ENCODE data around the gene TXNRD2.

The TXNRD2 gene

GRCh38 chr22:19916006-19916405, 25.6 kb downstream of the TXNRD2 start:
- FAIRE-seq (no peak), DNase-seq (ENCODE audit: insufficient read length, low spot score) (no peak)
- TF ChIP-seq SPI1 (IDR thresholded peaks at IDR 0.05; ENCODE audit: low read depth, low read length) (no peak), PAX5 (IDR thresholded peaks at IDR 0.05; ENCODE audit: insufficient read depth, low read length, severe bottlenecking) (no peak), TAF1 (IDR thresholded peaks at IDR 0.05; ENCODE audit: low read depth, low read length) (no peak), POLR2A (IDR thresholded peaks at IDR 0.05; ENCODE audit: low read depth, low read length) (no peak), POLR2AphosphoS5 (IDR thresholded peaks at IDR 0.05; ENCODE audit: low read depth, low read length) (no peak), POU2F2 (IDR thresholded peaks at IDR 0.05; ENCODE audit: low read depth, low read length) (no peak)

- FAIRE-seq (no peak), DNase-seq (ENCODE audit: insufficient read length, low spot score) (no peak)
- TF ChIP-seq SPI1 (IDR thresholded peaks at IDR 0.05; ENCODE audit: low read depth, low read length), result no peak
- no peak for TF ChIP-seq PAX5 (IDR thresholded peaks at IDR 0.05; ENCODE audit: insufficient read depth, low read length, severe bottlenecking)
- no peak for TF ChIP-seq POLR2A (IDR thresholded peaks at IDR 0.05; ENCODE audit: low read depth, low read length)
- no peak for TF ChIP-seq POLR2AphosphoS5 (IDR thresholded peaks at IDR 0.05; ENCODE audit: low read depth, low read length)
- TF ChIP-seq POU2F2 (IDR thresholded peaks at IDR 0.05; ENCODE audit: low read depth, low read length), result no peak
- no peak for TF ChIP-seq TAF1 (IDR thresholded peaks at IDR 0.05; ENCODE audit: low read depth, low read length)
Observed at GRCh38 chr22:19915287-19915954, 26.2 kb downstream of the TXNRD2 start.

GRCh38 chr22:19914201-19914943, 27.2 kb downstream of the TXNRD2 start:
- TF ChIP-seq POLR2A (IDR thresholded peaks at IDR 0.05; ENCODE audit: low read depth, low read length), result no peak
- TF ChIP-seq SPI1 (IDR thresholded peaks at IDR 0.05; ENCODE audit: low read depth, low read length), result no peak
- TF ChIP-seq POU2F2 (IDR thresholded peaks at IDR 0.05; ENCODE audit: low read depth, low read length), result no peak
- no peak for TF ChIP-seq PAX5 (IDR thresholded peaks at IDR 0.05; ENCODE audit: insufficient read depth, low read length, severe bottlenecking)
- TF ChIP-seq POLR2AphosphoS5 (IDR thresholded peaks at IDR 0.05; ENCODE audit: low read depth, low read length), result no peak
- TF ChIP-seq TAF1 (IDR thresholded peaks at IDR 0.05; ENCODE audit: low read depth, low read length), result no peak
- DNase-seq (ENCODE audit: insufficient read length, low spot score) (no peak), FAIRE-seq (no peak)

- FAIRE-seq (no peak), DNase-seq (ENCODE audit: insufficient read length, low spot score) (no peak)
- TF ChIP-seq PAX5 (IDR thresholded peaks at IDR 0.05; ENCODE audit: insufficient read depth, low read length, severe bottlenecking), result no peak
- TF ChIP-seq POLR2AphosphoS5 (IDR thresholded peaks at IDR 0.05; ENCODE audit: low read depth, low read length), result no peak
- no peak for TF ChIP-seq TAF1 (IDR thresholded peaks at IDR 0.05; ENCODE audit: low read depth, low read length)
- TF ChIP-seq SPI1 (IDR thresholded peaks at IDR 0.05; ENCODE audit: low read depth, low read length), result no peak
- no peak for TF ChIP-seq POU2F2 (IDR thresholded peaks at IDR 0.05; ENCODE audit: low read depth, low read length)
- TF ChIP-seq POLR2A (IDR thresholded peaks at IDR 0.05; ENCODE audit: low read depth, low read length), result no peak
Observed at GRCh38 chr22:19913337-19913936, 28.2 kb downstream of the TXNRD2 start.

- DNase-seq (ENCODE audit: insufficient read length, low spot score) (no peak), FAIRE-seq (no peak)
- TF ChIP-seq POU2F2 (IDR thresholded peaks at IDR 0.05; ENCODE audit: low read depth, low read length), result no peak
- TF ChIP-seq PAX5 (IDR thresholded peaks at IDR 0.05; ENCODE audit: insufficient read depth, low read length, severe bottlenecking), result no peak
- no peak for TF ChIP-seq TAF1 (IDR thresholded peaks at IDR 0.05; ENCODE audit: low read depth, low read length)
- no peak for TF ChIP-seq POLR2AphosphoS5 (IDR thresholded peaks at IDR 0.05; ENCODE audit: low read depth, low read length)
- TF ChIP-seq POLR2A (IDR thresholded peaks at IDR 0.05; ENCODE audit: low read depth, low read length), result no peak
- no peak for TF ChIP-seq SPI1 (IDR thresholded peaks at IDR 0.05; ENCODE audit: low read depth, low read length)
Observed at GRCh38 chr22:19912271-19912999, 29.2 kb downstream of the TXNRD2 start.

GRCh38 chr22:19911540-19912270, 29.9 kb downstream of the TXNRD2 start:
- FAIRE-seq (no peak), DNase-seq (ENCODE audit: insufficient read length, low spot score) (no peak)
- TF ChIP-seq PAX5 (IDR thresholded peaks at IDR 0.05; ENCODE audit: insufficient read depth, low read length, severe bottlenecking) (no peak), TAF1 (IDR thresholded peaks at IDR 0.05; ENCODE audit: low read depth, low read length) (no peak), POLR2AphosphoS5 (IDR thresholded peaks at IDR 0.05; ENCODE audit: low read depth, low read length) (no peak), POU2F2 (IDR thresholded peaks at IDR 0.05; ENCODE audit: low read depth, low read length) (no peak), POLR2A (IDR thresholded peaks at IDR 0.05; ENCODE audit: low read depth, low read length) (no peak)

GRCh38 chr22:19910180-19910744, 31.4 kb downstream of the TXNRD2 start:
- DNase-seq (ENCODE audit: insufficient read length, low spot score), result no peak
- TF ChIP-seq TAF1 (IDR thresholded peaks at IDR 0.05; ENCODE audit: low read depth, low read length) (no peak), PAX5 (IDR thresholded peaks at IDR 0.05; ENCODE audit: insufficient read depth, low read length, severe bottlenecking) (no peak), POU2F2 (IDR thresholded peaks at IDR 0.05; ENCODE audit: low read depth, low read length) (no peak), POLR2A (IDR thresholded peaks at IDR 0.05; ENCODE audit: low read depth, low read length) (no peak), SPI1 (IDR thresholded peaks at IDR 0.05; ENCODE audit: low read depth, low read length) (no peak), POLR2AphosphoS5 (IDR thresholded peaks at IDR 0.05; ENCODE audit: low read depth, low read length) (no peak)
- no peak for FAIRE-seq
